ENCODE results near the gene ABHD2.
"Not testable (repeated sequence)": the region's sequence is repeated elsewhere in the genome, so short reads cannot be mapped to it uniquely, and the experiment has no call there.

ABHD2 gene

DNA sequence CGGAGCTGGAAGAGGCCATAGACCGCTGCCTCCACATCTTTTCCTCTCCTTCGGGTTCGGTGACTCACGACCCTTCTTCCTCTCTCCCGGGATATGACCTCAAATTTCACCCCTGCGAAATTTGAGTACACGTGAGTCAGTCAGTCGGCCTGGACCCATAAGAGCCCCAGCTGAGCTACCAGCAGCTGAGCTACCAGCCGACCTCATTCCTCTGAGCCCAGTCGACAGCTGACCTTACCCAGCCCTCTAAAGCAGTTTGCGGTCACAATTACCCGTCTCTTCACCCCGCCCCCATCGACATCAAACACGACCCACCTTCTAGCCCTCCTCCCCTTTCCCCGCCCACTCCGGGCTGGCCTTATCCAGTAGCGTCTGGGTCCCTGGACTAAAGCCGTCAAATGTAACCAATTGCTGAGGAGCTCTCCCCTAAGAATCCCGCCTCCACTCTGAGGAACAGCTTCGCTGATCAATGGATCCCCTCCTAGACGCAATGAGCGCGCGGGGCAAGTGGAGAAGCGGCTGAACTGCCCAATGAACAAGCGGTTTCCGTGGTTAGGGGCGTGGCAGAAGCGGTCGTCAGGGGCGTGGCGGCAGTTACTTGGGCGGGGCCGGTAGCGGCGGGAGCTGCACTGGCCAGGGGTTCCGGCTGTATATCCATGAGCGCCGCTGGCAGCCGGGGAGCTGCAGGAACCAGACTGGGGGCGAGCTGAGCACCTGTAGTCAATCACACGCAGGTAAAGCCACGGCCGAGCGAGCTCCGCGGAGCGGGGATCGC, at the start of gene ABHD2:
ABHD2 (plus strand) TSS at position 627 of the 775 bp plus-strand sequence. CDS start 27,872 bp downstream, outside the sequence.
- DNase-seq (ENCODE audit: low spot score) = peak; percentile 94

DNA sequence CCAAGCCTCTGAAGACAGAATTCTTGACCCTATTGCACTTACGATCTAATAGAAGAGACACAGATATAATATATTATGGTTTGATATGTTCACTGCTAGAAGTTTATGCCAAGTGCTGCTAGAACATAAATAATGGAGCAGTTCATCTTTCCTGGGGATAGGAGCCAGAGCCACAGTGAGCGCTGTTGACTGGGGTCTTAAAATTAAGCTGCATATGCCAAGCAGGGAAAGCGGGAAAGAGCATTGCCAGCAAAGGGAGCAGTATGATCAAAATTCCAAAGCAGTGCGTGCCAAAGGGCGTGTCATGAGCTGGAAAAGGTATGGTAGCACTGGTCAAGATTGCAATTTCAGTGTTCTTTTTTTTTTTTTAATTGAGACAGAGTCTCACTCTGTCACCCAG, 49.1 kb upstream of the ABHD2 start:
- DNase-seq (ENCODE audit: low spot score) = no peak

DNA sequence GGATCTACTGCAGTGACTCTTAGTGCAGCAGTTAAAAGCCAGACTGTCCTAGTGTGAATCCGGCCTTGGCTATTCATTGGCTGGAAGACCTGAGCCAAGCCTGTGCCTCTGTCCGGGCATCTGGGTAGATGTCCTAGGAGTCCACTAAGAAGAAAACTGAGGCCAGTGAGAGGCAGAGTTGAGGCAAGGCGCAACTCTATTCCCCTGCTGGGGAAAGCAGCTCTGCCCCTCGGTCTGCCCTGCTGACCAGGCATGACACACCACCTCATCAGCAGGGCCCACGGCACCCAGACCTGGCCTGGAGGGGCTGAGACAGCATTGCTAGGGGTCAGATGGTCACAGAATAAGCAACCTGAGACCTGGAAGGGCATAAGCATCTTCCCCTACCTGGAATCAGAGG, 46.7 kb upstream of the ABHD2 start:
- DNase-seq (ENCODE audit: low spot score) = no peak

- no peak for DNase-seq (ENCODE audit: low spot score)
Measured at GRCh38 chr15:89042387-89042786, 45.9 kb upstream of the ABHD2 start.

DNA sequence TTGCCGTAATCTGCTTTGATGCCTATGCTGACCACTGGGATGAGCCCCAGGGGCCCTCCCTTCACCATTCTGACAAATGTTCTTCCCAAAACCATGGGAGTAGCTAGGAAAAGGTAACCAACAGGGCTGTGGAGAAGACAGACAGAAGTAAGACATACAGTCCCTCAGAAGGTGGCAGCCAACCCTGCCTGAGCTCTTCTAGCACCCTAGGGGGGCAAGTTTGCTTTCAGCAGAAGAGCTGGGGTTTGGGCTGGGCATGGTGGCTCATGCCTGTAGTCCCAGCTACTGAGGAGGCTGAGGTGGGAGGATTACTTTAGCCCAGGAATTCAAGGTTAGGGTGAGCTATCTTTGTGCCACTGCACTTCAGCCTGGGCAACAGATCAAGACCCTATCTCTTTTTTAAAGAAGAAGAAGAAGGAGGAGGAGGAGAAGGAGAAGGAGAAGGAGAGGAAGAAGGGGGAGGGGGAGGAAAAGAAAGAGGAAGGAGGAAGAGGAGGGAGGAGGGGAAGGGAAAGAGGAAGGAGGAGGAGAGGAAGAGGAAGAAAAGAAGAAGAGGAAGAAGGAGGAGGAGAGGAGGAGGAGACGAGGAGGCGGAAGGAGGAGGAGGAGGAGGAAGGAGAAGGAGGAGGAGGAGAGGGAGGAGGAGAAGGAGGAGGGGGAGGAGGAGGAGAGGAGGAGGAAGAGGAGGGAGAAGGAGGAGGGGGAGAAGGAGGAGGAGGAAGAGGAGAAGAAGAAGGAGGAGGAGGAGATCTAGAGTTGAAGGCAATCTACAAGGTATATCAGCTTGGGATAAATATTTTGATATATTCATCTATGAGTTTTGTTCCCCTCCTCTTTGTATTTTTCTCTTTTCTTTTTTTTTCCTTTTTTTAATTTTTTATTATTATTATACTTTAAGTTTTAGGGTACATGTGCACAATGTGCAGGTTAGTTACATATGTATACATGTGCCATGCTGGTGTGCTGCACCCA, 44.9 kb upstream of the ABHD2 start:
- DNase-seq (ENCODE audit: low spot score) = no peak

- not testable (repeated sequence) for DNase-seq (ENCODE audit: low spot score)
Measured at GRCh38 chr15:89049016-89049666, 39.1 kb upstream of the ABHD2 start.

DNA sequence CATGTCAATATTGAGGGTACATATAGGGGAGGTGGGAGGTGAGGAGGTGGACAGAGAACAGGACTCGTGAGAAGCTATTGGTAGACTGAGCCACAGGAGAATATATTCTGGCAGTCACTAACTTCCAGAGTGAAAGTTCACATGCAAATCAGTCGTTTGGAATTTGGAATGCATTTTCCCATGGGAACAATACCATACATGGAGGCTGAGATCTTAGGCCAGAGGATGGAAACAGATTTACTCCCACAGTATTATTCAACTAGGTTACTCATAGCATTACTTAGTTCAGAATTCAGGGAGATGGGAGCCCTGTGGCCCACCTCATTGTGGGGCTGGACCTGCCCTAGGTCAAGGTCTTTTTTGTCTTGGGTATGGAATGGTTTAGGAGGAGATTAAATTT, 36.4 kb upstream of the ABHD2 start:
- no peak for DNase-seq (ENCODE audit: low spot score)

GRCh38 chr15:89052474-89052873, 35.8 kb upstream of the ABHD2 start:
- DNase-seq (ENCODE audit: low spot score) = no peak

- no peak for DNase-seq (ENCODE audit: low spot score)
Measured at GRCh38 chr15:89054873-89055272, 33.4 kb upstream of the ABHD2 start.

- DNase-seq (ENCODE audit: low spot score) = peak; percentile 78
Measured at GRCh38 chr15:89057506-89058133, 30.6 kb upstream of the ABHD2 start.

DNA sequence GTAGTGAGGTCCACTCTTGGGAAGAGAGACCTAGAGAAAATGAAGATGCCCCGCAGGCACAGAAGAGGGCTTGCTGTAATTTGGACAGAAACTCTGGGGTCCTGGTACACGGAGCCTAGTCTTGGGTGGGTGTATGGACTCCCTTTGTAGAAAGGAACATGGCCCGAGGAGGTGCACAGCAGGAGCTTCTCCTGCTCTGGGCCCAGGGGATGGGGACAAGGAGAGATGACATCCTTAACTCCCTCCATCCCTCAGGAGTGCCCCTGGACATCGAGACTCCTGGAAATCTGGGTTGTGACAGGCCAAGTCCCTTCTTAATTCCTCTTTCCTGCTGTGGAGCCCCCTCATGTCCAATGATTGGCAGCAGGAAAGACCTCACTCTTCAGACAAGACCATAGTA, 29.9 kb upstream of the ABHD2 start:
- DNase-seq (ENCODE audit: low spot score) = no peak

- no peak for DNase-seq (ENCODE audit: low spot score)
Measured at GRCh38 chr15:89058876-89059405, 29.3 kb upstream of the ABHD2 start.

DNA sequence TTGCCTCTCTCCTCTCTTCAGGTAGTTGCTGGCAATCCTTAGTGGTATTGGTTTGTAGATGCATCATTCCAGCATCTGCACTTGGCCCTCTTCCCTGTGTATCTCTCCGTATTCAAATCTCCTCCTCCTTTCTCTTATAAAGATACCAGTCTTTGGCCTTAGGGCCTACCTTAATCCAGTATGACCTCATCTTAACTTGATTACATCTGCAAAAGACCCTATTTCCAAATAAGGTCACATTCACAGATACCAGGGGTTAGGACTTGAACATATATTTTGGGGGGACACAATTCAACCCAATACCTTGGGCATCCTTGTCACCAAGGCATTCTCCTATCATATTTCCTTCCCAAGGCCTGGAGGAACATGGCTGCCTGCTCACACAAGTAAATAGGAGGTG, 22.0 kb upstream of the ABHD2 start:
- no peak for DNase-seq (ENCODE audit: low spot score)

GRCh38 chr15:89067751-89068150, 20.5 kb upstream of the ABHD2 start:
- DNase-seq (ENCODE audit: low spot score) = no peak

DNA sequence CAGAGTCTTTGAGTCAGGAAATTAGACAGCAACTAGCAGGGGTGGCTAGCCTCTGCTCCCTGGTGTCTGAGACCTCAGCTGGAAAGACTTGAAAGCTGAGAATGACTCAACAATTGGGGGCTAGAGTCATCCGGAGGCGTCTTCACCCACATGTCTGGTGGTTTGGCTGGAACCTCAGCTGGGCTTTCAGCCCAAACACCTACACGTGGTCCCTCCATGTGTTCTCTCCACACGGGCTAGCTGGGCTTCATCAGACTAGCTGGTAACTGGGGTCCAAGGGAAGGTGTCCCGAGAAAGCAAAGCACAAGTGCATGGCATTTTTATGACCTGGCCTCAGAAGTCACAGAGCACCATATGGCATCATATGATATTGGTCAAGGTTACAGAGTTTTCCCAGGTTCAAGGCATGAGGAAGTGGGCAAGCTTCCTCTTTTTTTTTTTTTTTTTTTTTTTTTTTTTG, 19.9 kb upstream of the ABHD2 start:
- no peak for DNase-seq (ENCODE audit: low spot score)

DNA sequence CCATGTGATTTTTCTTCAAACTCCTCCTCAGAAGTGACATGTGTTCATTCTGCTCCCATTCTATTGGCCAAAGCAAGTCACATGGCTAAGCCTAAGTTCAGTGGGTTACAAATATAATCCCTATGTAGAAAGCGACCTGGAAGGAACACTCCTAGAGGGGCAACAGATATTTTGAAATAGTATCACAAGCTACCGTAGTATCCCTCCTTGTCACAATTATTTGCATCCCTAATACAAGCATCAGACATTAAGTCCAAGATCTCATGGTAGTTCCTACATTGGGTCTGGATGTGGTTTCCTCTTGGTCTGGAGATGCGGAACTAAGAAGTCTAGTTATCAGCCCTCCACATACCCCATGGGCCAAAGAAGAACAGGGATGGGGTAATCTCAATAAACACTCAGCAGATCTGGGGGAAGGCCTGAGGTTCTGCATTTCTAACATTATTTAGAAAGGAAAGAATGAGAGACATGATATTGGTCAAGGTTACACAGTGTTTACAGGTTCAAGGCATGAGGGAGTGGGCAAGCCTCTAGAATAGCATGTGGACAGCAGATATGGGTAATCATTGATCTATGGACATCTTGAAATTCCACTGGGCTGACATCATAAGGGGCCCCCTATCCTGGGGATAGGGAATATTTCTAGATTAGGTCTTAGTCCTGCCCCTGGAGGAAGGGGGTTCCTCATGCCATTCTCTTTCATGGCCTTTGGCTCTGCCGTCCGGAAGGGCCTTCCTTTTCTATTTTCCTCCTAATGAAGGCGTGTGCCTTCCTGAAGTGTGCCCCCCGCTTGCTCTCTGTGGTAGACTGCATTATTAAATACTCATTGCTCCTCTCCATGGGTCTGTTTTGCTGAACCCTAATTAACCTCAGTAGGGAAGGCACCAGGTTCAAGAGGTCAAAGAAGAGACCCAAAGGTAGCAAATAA, 17.8 kb upstream of the ABHD2 start:
- no peak for DNase-seq (ENCODE audit: low spot score)

GRCh38 chr15:89071471-89071870, 16.8 kb upstream of the ABHD2 start:
- no peak for DNase-seq (ENCODE audit: low spot score)

DNA sequence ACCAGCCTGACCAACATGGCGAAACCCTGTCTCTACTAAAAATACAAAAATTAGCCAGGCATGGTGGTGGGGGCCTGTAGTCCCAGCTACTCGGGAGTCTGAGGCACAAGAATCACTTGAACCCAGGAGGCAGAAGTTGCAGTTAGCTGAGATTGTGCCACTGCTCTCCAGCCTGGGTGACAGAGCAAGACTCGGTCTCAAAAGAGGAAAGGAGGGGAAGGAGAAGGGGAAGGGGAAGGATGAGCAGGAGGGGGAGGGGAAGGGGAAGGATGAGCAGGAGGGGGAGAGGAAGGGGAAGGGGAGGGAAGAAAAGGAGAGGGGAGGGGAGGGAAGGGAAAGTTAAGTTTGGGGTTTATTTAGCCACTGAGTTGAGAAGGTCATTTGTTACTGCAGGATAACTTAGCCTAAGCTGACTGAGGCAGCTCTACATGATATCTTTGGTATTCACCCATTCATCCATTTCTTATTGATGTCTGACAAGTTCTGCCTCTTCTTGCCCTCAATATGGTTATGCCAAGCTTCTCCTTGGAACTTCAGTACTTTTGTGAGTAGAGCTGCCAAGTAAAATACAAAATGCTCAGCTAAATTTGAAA, 15.9 kb upstream of the ABHD2 start:
- DNase-seq (ENCODE audit: low spot score) = no peak

DNA sequence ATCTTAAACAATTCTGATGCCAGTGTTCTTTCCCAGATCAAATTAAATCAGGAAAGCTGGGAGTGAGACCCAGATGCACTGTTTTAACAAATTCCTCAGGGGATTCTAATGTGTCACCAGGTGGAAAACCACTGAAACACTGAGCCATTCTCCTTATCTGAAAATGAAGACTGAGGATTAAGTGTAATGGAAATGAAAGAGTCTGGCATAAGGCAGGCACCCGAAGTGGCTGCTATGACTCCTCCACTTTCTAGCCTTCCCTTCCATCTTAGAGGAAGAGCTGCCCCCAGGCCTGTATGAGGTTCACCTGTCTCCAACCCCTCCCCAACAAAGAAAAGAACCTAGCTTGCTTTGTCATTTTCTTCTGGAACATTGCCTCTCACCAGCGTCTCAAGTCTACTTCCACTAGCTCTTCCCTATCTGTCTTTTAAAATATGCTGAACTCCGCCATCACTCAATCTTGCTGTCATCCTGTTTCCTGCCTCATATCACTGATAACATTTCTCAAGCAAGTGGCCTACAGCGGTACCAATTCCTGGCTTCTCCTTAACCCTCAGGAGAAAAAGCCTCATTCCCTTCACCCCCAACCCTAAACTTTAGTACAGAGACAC, 13.7 kb upstream of the ABHD2 start:
- DNase-seq (ENCODE audit: low spot score) = no peak
